ENCODE data around the gene CX3CR1. TPM values are rescaled to one million over a fixed set of nuclear protein-coding genes. Genes with fewer than 3 reads are reported as not detected.

CX3CR1 gene
- total and polyA plus RNA-seq, 10 of the 15 experiments (the other 5 are each of a cell fraction or from before 2014, with no cell fraction given): 0.05 to 0.53 (median 0.15) TPM

DNA sequence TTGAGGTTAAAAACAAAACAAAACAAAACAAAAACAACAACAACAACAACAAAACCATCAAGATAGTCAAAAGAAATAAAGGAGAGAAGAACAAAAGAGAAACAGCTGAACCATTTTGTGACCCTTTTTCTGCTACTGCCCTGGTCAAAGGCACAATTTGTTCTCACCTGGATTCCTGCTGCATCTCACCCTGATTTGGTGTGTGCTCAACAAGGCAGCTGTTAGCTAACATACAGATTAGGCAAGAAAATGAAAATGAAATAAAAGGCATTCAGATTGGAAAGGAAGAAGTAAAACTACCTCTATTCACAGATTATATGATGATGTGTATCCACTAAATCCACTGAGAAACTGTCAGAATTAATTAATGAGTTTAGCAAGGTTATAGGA, 58.7 kb downstream of the CX3CR1 start (continued):
- TF ChIP-seq FOXM1 (IDR thresholded peaks at IDR 0.05; ENCODE audit: low read depth, low read length): no peak
- TF ChIP-seq ATF7 (IDR thresholded peaks at IDR 0.05; ENCODE audit: low read depth): peak; percentile 62; the same call in 1 of the 2 replicates

- WGBS (ENCODE audit: insufficient coverage, insufficient replicate concordance, low lambda C conversion rate, missing lambda C conversion rate): 50% methylated on average over 6 of the region's 6 CpGs
- no peak overlapping the region for H3K4me3 ChIP-seq
- in situ Hi-C loops (cut with MboI): no loop called here
- TF ChIP-seq RUNX3 (IDR thresholded peaks at IDR 0.05; ENCODE audit: low read length) (peak; percentile 50), ATF7 (IDR thresholded peaks at IDR 0.05; ENCODE audit: low read depth) (no peak), CBFB (IDR thresholded peaks at IDR 0.05; ENCODE audit: low read depth) (no peak), IKZF1 (conservative IDR thresholded peaks at IDR 0.05) (0 out of 2 replicates have a peak, but pooled peaks have one; percentile 10), PML (IDR thresholded peaks at IDR 0.05; ENCODE audit: low read length) (no peak), ASH2L (IDR thresholded peaks at IDR 0.05; ENCODE audit: borderline replicate concordance, low read depth) (no peak), ZNF24 (IDR thresholded peaks at IDR 0.05) (no peak), ATF2 (IDR thresholded peaks at IDR 0.05; ENCODE audit: low read length) (peak; percentile 16; the same call in 1 of the 2 replicates), MEF2A (IDR thresholded peaks at IDR 0.05; ENCODE audit: insufficient read depth, low read depth, low read length) (0 out of 2 replicates have a peak, but pooled peaks have one; percentile 35)
- RAD21 ChIA-PET (ENCODE audit: unreplicated experiment): interaction anchor here (1.0 to 5.1 kb wide), 3 partner anchors 28 to 67 kb away, joined by 3 to 36 read pairs (median 5); partner anchors contain the start of gene XIRP1
- H3K4me2 ChIP-seq (ENCODE audit: control insufficient read depth, insufficient read depth): peak overlapping the region; percentile 56
- H3K79me2 ChIP-seq (ENCODE audit: control insufficient read depth, insufficient read depth, low read length): no peaks in the 10 kb centered on the region
- no peaks in the 10 kb centered on the region for H3K36me3 ChIP-seq (ENCODE audit: control insufficient read depth in 2 of 2, insufficient read depth in 2 of 2, low read length in 1 of 2)
- ATAC-seq (peak; percentile 58), FAIRE-seq (no peak), DNase-seq (ENCODE audit: low read depth, low spot score) (peak; percentile 40)
- no TSS peak for BruUV-seq (replicated peaks)
- peaks cover 23% of the 10 kb centered on the region for H3K4me1 ChIP-seq (ENCODE audit: control insufficient read depth, insufficient read depth, low read length)
- POLR2A ChIA-PET: no interaction called here
- CTCF ChIA-PET: interaction anchor here (0.6 to 15.1 kb wide), 5 partner anchors 31 to 240 kb away, joined by 3 to 389 read pairs (median 5); no protein-coding TSS in a partner anchor
- no peaks in the 10 kb centered on the region for H3K9me3 ChIP-seq (replicated peaks; ENCODE audit: control insufficient read depth, insufficient read depth, low read length)
- H3K9ac ChIP-seq (ENCODE audit: control insufficient read depth, insufficient read depth, low read length): no peak overlapping the region
- H4K20me1 ChIP-seq (ENCODE audit: control insufficient read depth, insufficient read depth): no peaks in the 10 kb centered on the region
- intact Hi-C loops (cut with micrococcal nuclease; ENCODE audit: unreplicated experiment): loop anchor here (2.0 kb wide), 1 partner anchor 34 kb away; no protein-coding TSS in a partner anchor
- no peak overlapping the region for H3K27ac ChIP-seq (ENCODE audit: control insufficient read depth, insufficient read depth)
- SMC1A ChIA-PET (ENCODE audit: uncharacterized antibody, unreplicated experiment): interaction anchor here (1.3 to 2.0 kb wide), 6 partner anchors 30 to 67 kb away, joined by 3 to 8 read pairs (median 4); no protein-coding TSS in a partner anchor
- no peak overlapping the region for H2AFZ ChIP-seq (ENCODE audit: control insufficient read depth, low read depth, low read length)
- H3K27me3 ChIP-seq (replicated peaks in 1 of 2; ENCODE audit: control insufficient read depth in 2 of 2, insufficient read depth in 2 of 2, low read length in 1 of 2): no peaks in the 10 kb centered on the region
Measured at GRCh38 chr3:39220407-39221140, 59.3 kb downstream of the CX3CR1 start.
